ENCODE data around the gene BMPER. TPM values are rescaled to one million over a fixed set of nuclear protein-coding genes. Genes with fewer than 3 reads are reported as not detected.

The BMPER gene
- total RNA-seq, 3 donors from 2014 or later (not counting 1 experiment from before 2014, with no cell fraction given), result 0.32 to 0.64 (median 0.50) TPM

DNA sequence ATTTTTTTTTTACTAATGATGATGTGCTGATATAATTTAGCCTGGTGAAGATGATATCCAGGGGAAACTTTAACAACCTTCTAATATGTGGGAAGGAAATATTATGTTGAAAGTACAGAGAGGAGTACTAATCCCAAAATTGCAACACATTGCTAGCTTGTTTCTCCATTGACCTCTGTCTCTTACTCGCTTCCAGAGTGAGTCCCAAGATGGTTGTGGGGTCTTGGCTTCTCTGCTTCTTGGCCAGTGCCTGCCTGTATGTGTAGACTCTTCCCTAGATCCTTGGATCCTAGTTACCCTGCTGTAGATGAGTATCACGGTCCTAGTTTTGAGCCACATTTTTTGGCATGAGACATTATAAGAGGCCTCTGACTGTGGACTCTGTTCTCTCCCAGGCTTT is 17.5 kb downstream of the BMPER start:
- Histone ChIP-seq H3K4me3 (ENCODE audit: low read length) (no peak overlapping the region), H3K9me3 (ENCODE audit: control insufficient read depth, insufficient read depth, low read length) (no peaks in the 10 kb centered on the region), H3K27ac (ENCODE audit: low read length) (no peak overlapping the region), H3K36me3 (ENCODE audit: control insufficient read depth, insufficient read depth, low read length) (no peaks in the 10 kb centered on the region), H3K27me3 (ENCODE audit: control insufficient read depth, insufficient read depth, low read length) (no peaks in the 10 kb centered on the region), H3K4me1 (ENCODE audit: control insufficient read depth, insufficient read depth, low read length) (no peaks in the 10 kb centered on the region)
- TF ChIP-seq, protein P1, sequence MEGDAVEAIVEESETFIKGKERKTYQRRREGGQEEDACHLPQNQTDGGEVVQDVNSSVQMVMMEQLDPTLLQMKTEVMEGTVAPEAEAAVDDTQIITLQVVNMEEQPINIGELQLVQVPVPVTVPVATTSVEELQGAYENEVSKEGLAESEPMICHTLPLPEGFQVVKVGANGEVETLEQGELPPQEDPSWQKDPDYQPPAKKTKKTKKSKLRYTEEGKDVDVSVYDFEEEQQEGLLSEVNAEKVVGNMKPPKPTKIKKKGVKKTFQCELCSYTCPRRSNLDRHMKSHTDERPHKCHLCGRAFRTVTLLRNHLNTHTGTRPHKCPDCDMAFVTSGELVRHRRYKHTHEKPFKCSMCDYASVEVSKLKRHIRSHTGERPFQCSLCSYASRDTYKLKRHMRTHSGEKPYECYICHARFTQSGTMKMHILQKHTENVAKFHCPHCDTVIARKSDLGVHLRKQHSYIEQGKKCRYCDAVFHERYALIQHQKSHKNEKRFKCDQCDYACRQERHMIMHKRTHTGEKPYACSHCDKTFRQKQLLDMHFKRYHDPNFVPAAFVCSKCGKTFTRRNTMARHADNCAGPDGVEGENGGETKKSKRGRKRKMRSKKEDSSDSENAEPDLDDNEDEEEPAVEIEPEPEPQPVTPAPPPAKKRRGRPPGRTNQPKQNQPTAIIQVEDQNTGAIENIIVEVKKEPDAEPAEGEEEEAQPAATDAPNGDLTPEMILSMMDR (IDR thresholded peaks at IDR 0.05), result no peak
- H3K27ac Mint-ChIP-seq, result no peak overlapping the region
- H3K4me3 Mint-ChIP-seq, result no peak overlapping the region
- WGBS (ENCODE audit: insufficient coverage), result 77% methylated on average over 2 of the region's 2 CpGs
- no peaks in the 10 kb centered on the region for H3K36me3 Mint-ChIP-seq
- intact Hi-C loops (cut with micrococcal nuclease), result no loop called here
- H3K4me1 Mint-ChIP-seq, result no peaks in the 10 kb centered on the region
- H3K9me3 Mint-ChIP-seq, result no peaks in the 10 kb centered on the region
- peaks cover 21 to 44% of the 10 kb centered on the region in 2 donors for H3K27me3 Mint-ChIP-seq (ENCODE audit: low read depth in 2 of 2)
- DNase-seq (no peak), ATAC-seq (no peak)

DNA sequence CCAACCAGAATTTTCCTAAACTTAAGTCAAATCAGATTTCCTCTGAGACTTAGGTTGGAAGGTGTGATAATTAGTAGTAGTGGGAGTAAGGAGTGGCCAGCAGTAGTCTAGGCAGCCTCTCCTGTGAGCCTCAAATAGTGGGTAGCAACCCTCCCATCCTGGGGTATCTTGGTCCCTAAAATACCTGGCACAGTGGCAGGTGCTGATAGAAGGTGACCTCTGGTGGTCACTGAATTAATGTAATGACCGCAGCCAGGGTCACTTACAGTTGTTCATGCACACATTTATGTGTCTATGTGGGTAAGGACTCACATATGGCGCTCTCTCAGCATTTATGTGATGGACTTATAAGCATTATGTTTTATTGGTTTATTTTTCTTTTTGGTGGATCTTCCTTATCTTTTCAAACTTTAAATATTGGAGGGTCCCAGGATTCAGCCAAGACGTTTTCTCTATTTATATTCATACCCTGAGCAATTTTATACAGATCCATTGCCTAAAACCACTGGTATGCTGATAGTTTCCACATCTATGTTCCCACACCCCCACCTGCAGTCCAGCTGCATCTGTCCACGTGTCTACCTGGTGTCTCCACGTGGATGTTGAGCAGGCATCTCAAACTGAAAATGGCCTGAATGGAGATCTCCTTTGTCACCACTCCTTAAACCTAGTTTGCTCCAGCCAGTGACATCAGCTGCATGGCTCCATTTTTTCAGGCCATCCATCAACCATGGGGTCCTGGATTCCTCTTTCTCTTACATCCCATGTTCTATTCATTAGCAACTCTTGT is 18.3 kb downstream of the BMPER start:
- ATAC-seq, result no peak
- peaks cover 21 to 37% of the 10 kb centered on the region in 2 donors for H3K27me3 Mint-ChIP-seq (ENCODE audit: low read depth in 2 of 2)
- intact Hi-C loops (cut with micrococcal nuclease), result no loop called here

DNA sequence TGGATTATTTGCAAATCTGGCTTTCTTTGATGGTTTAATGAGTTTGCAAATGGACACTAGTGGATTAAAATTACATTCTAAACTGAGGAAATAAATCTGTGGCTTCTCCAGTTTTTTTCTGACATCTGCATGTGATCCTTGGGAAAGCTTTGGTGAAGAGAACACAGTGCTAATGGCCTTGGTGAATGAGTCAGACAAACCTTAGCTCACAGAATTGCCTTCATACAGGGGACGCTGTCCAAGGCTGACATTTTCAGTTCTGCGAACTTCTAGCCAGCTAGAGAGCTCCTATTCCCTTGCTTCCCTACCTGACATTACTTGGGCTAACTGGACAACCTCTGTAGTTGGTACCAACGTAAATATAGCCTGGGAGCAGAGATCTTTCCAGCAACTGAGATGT is 21.2 kb downstream of the BMPER start:
- H3K9me3 Mint-ChIP-seq, result no peaks in the 10 kb centered on the region
- Histone ChIP-seq H3K27ac (ENCODE audit: low read length) (no peak overlapping the region), H3K4me3 (ENCODE audit: low read length) (no peak overlapping the region), H3K27me3 (ENCODE audit: control insufficient read depth, insufficient read depth, low read length) (no peaks in the 10 kb centered on the region), H3K36me3 (ENCODE audit: control insufficient read depth, insufficient read depth, low read length) (no peaks in the 10 kb centered on the region), H3K4me1 (ENCODE audit: control insufficient read depth, insufficient read depth, low read length) (no peaks in the 10 kb centered on the region), H3K9me3 (ENCODE audit: control insufficient read depth, insufficient read depth, low read length) (no peaks in the 10 kb centered on the region)
- ATAC-seq, result no peak
- no peaks in the 10 kb centered on the region for H3K36me3 Mint-ChIP-seq
- no peak overlapping the region for H3K4me3 Mint-ChIP-seq
- H3K27me3 Mint-ChIP-seq (ENCODE audit: low read depth in 2 of 2), result peaks cover 21 to 30% of the 10 kb centered on the region in 2 donors
- TF ChIP-seq, protein P1 (IDR thresholded peaks at IDR 0.05), result no peak
- no peak overlapping the region for H3K27ac Mint-ChIP-seq
- 81% methylated on average over 3 of the region's 3 CpGs for WGBS (ENCODE audit: insufficient coverage)
- no peaks in the 10 kb centered on the region for H3K4me1 Mint-ChIP-seq
- no peak for DNase-seq
- intact Hi-C loops (cut with micrococcal nuclease), result no loop called here

More for the DNA sequence above, 18.3 kb downstream of the BMPER start:
- H3K9me3 ChIP-seq (ENCODE audit: control insufficient read depth, insufficient read depth, low read length), result no peaks in the 10 kb centered on the region
- WGBS (ENCODE audit: insufficient coverage), result 79% methylated on average over 5 of the region's 5 CpGs
- Mint-ChIP-seq H3K27ac (no peak overlapping the region), H3K4me1 (no peaks in the 10 kb centered on the region), H3K4me3 (no peak overlapping the region), H3K36me3 (no peaks in the 10 kb centered on the region), H3K9me3 (no peaks in the 10 kb centered on the region)
- TF ChIP-seq, protein P1 (IDR thresholded peaks at IDR 0.05), result no peak
- DNase-seq, result no peak
- no peak overlapping the region for H3K27ac ChIP-seq (ENCODE audit: low read length)
- no peaks in the 10 kb centered on the region for H3K4me1 ChIP-seq (ENCODE audit: control insufficient read depth, insufficient read depth, low read length)
- H3K27me3 ChIP-seq (ENCODE audit: control insufficient read depth, insufficient read depth, low read length), result no peaks in the 10 kb centered on the region
- H3K4me3 ChIP-seq (ENCODE audit: low read length), result no peak overlapping the region
- H3K36me3 ChIP-seq (ENCODE audit: control insufficient read depth, insufficient read depth, low read length), result no peaks in the 10 kb centered on the region

DNA sequence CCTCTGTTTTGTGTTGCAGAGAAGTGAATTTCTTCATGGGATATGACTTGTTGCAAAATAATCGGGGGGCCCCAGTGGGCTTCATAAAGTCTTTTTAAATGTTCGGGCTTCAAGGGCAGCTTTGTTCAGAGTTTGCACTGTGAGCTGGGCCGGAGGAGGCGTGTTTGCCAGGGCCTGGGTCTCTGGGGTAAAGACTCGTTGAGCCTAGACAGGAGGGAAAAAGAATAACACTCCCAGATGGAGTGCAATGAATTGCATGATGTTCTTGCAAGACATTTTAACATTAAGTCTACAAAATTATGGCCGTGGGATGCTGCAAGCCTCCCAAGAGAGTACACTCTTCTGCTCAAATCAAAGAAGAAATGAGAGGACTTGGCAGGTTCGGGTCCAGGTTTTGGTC is 23.6 kb downstream of the BMPER start:
- H3K27me3 Mint-ChIP-seq (ENCODE audit: low read depth in 2 of 2), result peaks cover 8 to 13% of the 10 kb centered on the region in 2 donors
- no peak overlapping the region for H3K27ac Mint-ChIP-seq
- H3K4me3 Mint-ChIP-seq, result no peak overlapping the region
- ATAC-seq, result no peak
- Histone ChIP-seq H3K27me3 (ENCODE audit: control insufficient read depth, insufficient read depth, low read length) (no peaks in the 10 kb centered on the region), H3K9me3 (ENCODE audit: control insufficient read depth, insufficient read depth, low read length) (no peaks in the 10 kb centered on the region), H3K36me3 (ENCODE audit: control insufficient read depth, insufficient read depth, low read length) (no peaks in the 10 kb centered on the region), H3K27ac (ENCODE audit: low read length) (no peak overlapping the region), H3K4me3 (ENCODE audit: low read length) (no peak overlapping the region), H3K4me1 (ENCODE audit: control insufficient read depth, insufficient read depth, low read length) (peaks cover 5% of the 10 kb centered on the region)
- no peaks in the 10 kb centered on the region for H3K4me1 Mint-ChIP-seq
- 89% methylated on average over 7 of the region's 7 CpGs for WGBS (ENCODE audit: insufficient coverage)
- H3K36me3 Mint-ChIP-seq, result no peaks in the 10 kb centered on the region
- intact Hi-C loops (cut with micrococcal nuclease), result no loop called here
- H3K9me3 Mint-ChIP-seq, result no peaks in the 10 kb centered on the region
- DNase-seq, result no peak
- TF ChIP-seq, protein P1 (IDR thresholded peaks at IDR 0.05), result no peak
